H7 (cell line): ENCODE measurements around the gene ZNF3. TPM values are rescaled to one million over a fixed set of nuclear protein-coding genes. Genes with fewer than 3 reads are reported as not detected.

Experiments used
- DNase-seq: peaks from one replicate; pipeline ENCODE4 v3.0.0; 2012
- H3K27me3 ChIP-seq: 2 replicates; pipeline ENCODE4 v1.6.0; 2011; ENCODE audit warnings: mild to moderate bottlenecking, low read length; ENCODE audit not compliant: control insufficient read depth, insufficient read depth
- H3K36me3 ChIP-seq: replicated peaks from 2 replicates; pipeline ENCODE4 v1.5.1; 2011; ENCODE audit warnings: low read length; ENCODE audit not compliant: control insufficient read depth, insufficient read depth
- H3K4me3 ChIP-seq: 2 replicates; pipeline ENCODE4 v1.5.1; 2011; ENCODE audit warnings: low read depth, mild to moderate bottlenecking, control low read depth, low read length, moderate library complexity; ENCODE audit not compliant: insufficient read depth
- total RNA-seq: library from RNA; depleted of rRNA; stranded (reverse); fragments of >200 nt; shearing (Covaris generic); gene quantifications from 2 replicates; pipeline ENCODE4 v1.2.3, GENCODE V29; 2014; rRNA removed

The ZNF3 gene
- total RNA-seq, 1 experiment from 2014 or later, result 40.8 TPM

DNA sequence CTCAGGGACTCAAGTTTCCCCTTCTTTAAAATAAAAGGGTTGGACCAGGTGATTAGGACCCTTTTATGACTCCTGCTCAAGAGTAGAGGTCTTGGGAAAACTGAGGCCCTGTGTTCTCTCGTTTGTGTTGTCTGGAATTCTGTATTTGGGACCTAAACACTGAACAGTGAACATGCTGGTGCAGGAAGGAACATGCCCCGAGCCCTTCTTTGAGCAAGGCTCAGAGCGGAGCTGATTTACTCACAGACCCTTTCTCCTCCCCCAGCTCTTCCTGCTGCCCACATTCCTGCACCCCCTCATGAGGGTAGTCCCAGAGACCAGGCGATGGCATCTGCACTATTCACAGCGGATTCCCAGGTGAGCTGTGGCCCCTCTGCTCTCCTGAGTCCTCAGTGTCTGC lies 51.9 kb downstream of the ZNF3 start:
- no peak for DNase-seq
- Histone ChIP-seq H3K4me3 (no peak overlapping the region), H3K36me3 (peaks cover 24% of the 10 kb centered on the region), H3K27me3 (no peaks in the 10 kb centered on the region)

DNA sequence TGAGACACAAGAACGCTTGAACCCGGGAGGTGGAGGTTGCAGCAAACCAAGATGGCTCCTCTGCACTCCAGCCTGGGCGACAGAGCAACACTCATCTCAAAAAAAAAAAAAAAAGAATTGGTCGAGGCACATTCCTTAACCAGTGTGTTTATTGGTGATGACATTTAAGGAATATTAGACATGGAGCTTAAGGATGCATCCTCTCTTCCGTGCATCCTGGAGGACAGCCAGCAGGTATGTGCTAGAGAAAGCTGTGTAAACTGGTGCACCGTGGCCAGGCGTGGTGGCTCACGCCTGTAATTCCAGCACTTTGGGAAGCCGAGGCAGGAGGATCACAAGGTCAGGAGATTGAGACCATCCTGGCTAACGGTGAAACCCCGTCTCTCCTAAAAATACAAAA lies 54.3 kb downstream of the ZNF3 start:
- Histone ChIP-seq H3K36me3 (peaks cover 23% of the 10 kb centered on the region), H3K27me3 (no peaks in the 10 kb centered on the region), H3K4me3 (no peak overlapping the region)
- no peak for DNase-seq

DNA sequence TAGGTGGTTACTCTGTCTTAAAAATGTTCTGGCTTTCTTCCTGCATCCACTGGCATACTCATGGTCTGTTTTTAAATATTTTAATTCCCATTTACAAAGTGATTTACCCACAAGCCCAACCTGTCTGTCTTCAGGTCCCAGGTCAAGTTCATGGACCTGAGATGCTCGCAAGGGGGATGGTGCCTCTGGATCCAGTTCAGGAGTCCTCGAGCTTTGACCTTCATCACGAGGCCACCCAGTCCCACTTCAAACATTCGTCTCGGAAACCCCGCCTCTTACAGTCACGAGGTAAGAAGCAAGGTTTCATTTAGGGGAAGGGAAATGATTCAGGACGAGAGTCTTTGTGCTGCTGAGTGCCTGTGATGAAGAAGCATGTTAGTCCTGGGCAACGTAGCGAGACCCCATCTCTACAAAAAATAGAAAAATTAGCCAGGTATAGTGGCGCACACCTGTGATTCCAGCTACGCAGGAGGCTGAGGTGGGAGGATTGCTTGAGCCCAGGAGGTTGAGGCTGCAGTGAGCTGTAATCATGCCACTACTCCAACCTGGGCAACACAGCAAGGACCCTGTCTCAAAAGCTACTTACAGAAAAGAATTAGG lies 57.4 kb downstream of the ZNF3 start:
- peaks cover 15% of the 10 kb centered on the region for H3K36me3 ChIP-seq
- H3K4me3 ChIP-seq, result no peak overlapping the region
- no peaks in the 10 kb centered on the region for H3K27me3 ChIP-seq

DNA sequence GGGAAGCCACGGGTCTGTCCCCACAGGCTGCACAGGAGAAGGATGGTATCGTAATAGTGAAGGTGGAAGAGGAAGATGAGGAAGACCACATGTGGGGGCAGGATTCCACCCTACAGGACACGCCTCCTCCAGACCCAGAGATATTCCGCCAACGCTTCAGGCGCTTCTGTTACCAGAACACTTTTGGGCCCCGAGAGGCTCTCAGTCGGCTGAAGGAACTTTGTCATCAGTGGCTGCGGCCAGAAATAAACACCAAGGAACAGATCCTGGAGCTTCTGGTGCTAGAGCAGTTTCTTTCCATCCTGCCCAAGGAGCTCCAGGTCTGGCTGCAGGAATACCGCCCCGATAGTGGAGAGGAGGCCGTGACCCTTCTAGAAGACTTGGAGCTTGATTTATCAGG lies 58.0 kb downstream of the ZNF3 start:
- Histone ChIP-seq H3K36me3 (peaks cover 17% of the 10 kb centered on the region), H3K4me3 (no peak overlapping the region), H3K27me3 (no peaks in the 10 kb centered on the region)
- DNase-seq, result no peak

More for the DNA sequence above, 57.4 kb downstream of the ZNF3 start:
- no peak for DNase-seq

DNA sequence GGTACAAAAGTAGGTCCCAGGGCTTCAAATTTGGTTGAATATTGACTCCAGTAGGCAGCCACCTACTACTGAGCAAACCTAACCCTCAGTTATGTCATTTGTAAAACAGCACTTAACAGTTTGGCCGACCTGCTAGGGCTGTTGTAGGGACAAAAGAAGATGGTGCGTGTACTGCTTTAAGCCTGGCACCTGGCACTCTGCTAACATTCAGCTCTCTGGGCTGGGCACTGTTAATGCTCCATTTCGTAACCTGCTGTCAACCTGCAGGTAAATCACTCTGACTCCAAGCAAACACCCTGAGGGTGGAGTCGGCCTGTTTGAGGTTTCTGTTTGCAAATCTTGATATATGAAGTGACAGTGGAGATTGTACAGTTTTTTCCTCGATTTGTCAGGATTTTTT lies 58.9 kb downstream of the ZNF3 start:
- DNase-seq, result no peak
- peaks cover 17% of the 10 kb centered on the region for H3K36me3 ChIP-seq
- no peak overlapping the region for H3K4me3 ChIP-seq
- no peaks in the 10 kb centered on the region for H3K27me3 ChIP-seq

DNA sequence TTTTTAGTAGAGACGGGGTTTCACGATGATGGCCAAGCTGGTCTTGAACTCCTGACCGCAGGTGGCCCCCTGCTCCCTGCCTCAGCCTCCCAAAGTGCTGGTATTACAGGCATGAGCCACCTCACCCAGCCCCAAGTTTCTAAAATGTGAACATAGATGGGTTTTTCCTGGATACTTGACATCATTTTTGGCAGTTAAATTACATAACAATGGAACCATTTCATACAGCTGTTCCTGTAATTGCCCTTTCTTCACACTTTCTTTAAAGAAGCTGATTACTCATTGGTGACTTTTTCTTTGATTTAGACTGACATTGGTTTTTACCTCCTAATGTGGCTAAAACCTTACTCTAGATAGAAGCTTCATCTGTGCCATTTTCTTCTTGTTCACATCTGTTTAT lies 60.2 kb downstream of the ZNF3 start:
- no peak for DNase-seq
- no peaks in the 10 kb centered on the region for H3K27me3 ChIP-seq
- peaks cover 17% of the 10 kb centered on the region for H3K36me3 ChIP-seq
- H3K4me3 ChIP-seq, result no peak overlapping the region

Other genes with a start within 250 kb of the ZNF3 start
- not detected in 2 replicates for gene OR2AE1, start 204.7 kb downstream of the ZNF3 start, total RNA-seq
- 0.28 TPM in 1 of 2 replicates, not detected in the other for gene TRIM4, start 162.2 kb downstream of the ZNF3 start, total RNA-seq
- 0.10 and 0.37 TPM in 2 replicates for gene GJC3, start 152.1 kb downstream of the ZNF3 start, total RNA-seq
- gene AZGP1, start 105.7 kb downstream of the ZNF3 start, total RNA-seq, result not detected in 2 replicates
- 9.0 and 17.0 TPM in 2 replicates for gene ZKSCAN1, start 66.1 kb downstream of the ZNF3 start, total RNA-seq
- 27.2 and 32.9 TPM in 2 replicates for gene ZSCAN21, start 31.9 kb downstream of the ZNF3 start, total RNA-seq
- 51.8 and 59.6 TPM in 2 replicates for gene COPS6, start 7.2 kb upstream of the ZNF3 start, total RNA-seq
- gene MCM7, start 19.7 kb upstream of the ZNF3 start, total RNA-seq, result 363 and 383 TPM in 2 replicates
- 15.1 and 23.3 TPM in 2 replicates for gene AP4M1, start 19.9 kb upstream of the ZNF3 start, total RNA-seq
- gene TAF6, start 37.6 kb upstream of the ZNF3 start, total RNA-seq, result 104 and 106 TPM in 2 replicates
- 12.2 and 17.1 TPM in 2 replicates for gene CNPY4, start 37.9 kb upstream of the ZNF3 start, total RNA-seq
- gene MBLAC1, start 45.2 kb upstream of the ZNF3 start, total RNA-seq, result 1.1 and 3.5 TPM in 2 replicates
- 143 and 165 TPM in 2 replicates for gene LAMTOR4, start 67.2 kb upstream of the ZNF3 start, total RNA-seq
- gene TRAPPC14, start 77.0 kb upstream of the ZNF3 start, total RNA-seq, result 13.6 and 14.8 TPM in 2 replicates
- gene GAL3ST4, start 86.9 kb upstream of the ZNF3 start, total RNA-seq, result 0.73 and 3.1 TPM in 2 replicates
- gene GPC2, start 95.7 kb upstream of the ZNF3 start, total RNA-seq, result 39.1 and 65.8 TPM in 2 replicates
- gene STAG3, start 96.2 kb upstream of the ZNF3 start, total RNA-seq, result 2.4 and 10.3 TPM in 2 replicates
- 0.11 TPM in 1 of 2 replicates, not detected in the other for gene PVRIG, start 138.2 kb upstream of the ZNF3 start, total RNA-seq
- gene SPDYE3, start 226.0 kb upstream of the ZNF3 start, total RNA-seq, result not detected in 2 replicates